GM19452 (cell line): ENCODE data around the gene AFF2.
"Not testable (repeated sequence)": the region's sequence is repeated elsewhere in the genome, so short reads cannot be mapped to it uniquely, and the experiment has no call there.

Experiments used
- ATAC-seq: cut with Tn5 transposase; IDR thresholded peaks from one replicate; pipeline ENCODE4 v1.9.1; 2021; ENCODE audit not compliant: unreplicated experiment

AFF2 gene

DNA sequence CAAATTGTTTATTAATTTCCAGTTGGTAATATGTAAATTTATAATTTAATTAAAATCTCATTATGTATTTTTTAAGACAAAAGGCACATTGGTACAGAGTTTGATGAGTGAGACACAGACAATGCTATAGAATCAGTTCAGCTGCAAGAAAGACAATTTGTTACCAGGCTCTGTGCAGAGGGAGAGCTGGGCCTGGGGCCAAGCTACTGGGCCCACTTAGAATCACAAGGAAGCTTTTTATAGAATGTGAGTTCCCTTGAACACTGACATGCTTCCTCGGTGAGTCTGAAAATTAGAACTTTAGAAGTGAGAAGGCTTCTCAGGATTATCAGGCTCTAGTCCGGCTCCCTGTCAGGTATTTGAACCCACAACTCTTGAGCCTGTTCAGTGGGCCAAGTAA is 129.0 kb downstream of the AFF2 start:
- no peak for ATAC-seq

- no peak for ATAC-seq
Measured at GRCh38 chrX:148632444-148632843, 132.0 kb downstream of the AFF2 start.

- no peak for ATAC-seq
Measured at GRCh38 chrX:148633218-148633908, 132.9 kb downstream of the AFF2 start.

- ATAC-seq: no peak
Measured at GRCh38 chrX:148634591-148634990, 134.2 kb downstream of the AFF2 start.

GRCh38 chrX:148643460-148643859 is 143.0 kb downstream of the AFF2 start:
- ATAC-seq: no peak

GRCh38 chrX:148647651-148648050 is 147.2 kb downstream of the AFF2 start:
- no peak for ATAC-seq

GRCh38 chrX:148649145-148649795 is 148.9 kb downstream of the AFF2 start:
- ATAC-seq: no peak

GRCh38 chrX:148658115-148658730 is 157.8 kb downstream of the AFF2 start:
- no peak for ATAC-seq

GRCh38 chrX:148659481-148659880 is 159.1 kb downstream of the AFF2 start:
- ATAC-seq: no peak

DNA sequence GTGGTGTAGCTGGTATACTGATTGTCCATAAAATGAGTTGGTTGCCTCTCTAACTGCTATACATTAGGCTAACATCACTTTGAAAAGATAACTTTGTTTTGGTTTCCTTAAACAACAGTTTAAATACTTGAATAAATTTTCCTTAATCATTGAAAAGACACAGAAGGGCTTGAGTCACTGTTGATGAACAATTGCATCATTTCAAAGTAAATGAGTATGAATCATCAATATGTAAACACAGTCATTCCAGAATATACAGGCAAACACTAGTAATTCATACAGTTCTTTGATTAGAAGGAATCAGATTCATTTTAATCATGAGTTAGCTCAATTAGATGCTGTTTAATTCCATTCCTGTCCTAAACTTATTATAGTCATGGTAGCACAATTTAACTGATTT is 160.6 kb downstream of the AFF2 start:
- ATAC-seq: no peak

DNA sequence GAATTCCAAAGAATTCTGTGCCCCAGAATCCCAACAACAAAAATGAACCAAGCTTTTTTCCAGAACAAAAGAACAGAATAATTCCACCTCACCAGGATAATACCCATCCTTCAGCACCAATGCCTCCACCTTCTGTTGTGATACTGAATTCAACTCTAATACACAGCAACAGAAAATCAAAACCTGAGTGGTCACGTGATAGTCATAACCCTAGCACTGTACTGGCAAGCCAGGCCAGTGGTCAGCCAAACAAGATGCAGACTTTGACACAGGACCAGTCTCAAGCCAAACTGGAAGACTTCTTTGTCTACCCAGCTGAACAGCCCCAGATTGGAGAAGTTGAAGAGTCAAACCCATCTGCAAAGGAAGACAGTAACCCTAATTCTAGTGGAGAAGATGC is 161.6 kb downstream of the AFF2 start:
- no peak for ATAC-seq

GRCh38 chrX:148664171-148664570 is 163.8 kb downstream of the AFF2 start:
- no peak for ATAC-seq

DNA sequence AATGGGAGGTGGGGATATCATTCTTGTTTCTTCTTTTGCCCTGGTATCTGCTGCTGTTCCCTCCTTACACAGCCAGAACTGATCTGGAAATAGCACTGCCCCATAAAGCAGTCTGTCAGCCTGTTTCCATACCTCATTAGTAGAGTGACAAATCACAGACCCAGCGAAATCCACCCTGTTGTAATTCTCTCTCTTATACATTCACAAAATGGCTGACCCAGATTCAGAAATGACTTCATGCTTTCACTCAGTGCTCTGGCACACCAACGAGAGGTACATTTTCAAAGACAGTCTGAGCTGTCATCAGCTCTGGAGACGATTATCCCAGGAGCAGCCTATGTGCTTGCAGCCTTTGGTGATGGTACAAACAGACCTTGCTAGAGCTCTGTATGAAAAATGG is 164.6 kb downstream of the AFF2 start:
- ATAC-seq: no peak

DNA sequence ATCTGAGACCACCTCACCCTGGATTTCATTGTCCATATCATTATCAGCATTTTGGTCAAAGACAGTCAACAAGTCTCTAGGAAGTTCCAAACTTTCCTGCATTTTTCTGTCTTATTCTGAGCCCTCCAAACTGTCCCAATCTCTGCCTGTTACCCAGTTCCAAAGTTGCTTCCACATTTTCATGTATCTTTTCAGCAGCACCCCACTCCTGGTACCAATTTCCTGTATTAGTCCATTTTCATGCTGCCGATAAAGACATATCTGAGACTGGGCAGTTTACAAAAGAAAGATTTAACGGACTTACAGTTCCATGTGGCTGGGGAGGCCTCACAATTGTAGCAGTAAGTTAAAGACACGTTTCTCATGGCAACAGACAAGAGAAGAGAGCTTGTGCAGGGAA is 168.8 kb downstream of the AFF2 start:
- not testable (repeated sequence) for ATAC-seq

GRCh38 chrX:148670277-148670676 is 169.9 kb downstream of the AFF2 start:
- no peak for ATAC-seq

GRCh38 chrX:148672517-148672916 is 172.1 kb downstream of the AFF2 start:
- ATAC-seq: no peak

DNA sequence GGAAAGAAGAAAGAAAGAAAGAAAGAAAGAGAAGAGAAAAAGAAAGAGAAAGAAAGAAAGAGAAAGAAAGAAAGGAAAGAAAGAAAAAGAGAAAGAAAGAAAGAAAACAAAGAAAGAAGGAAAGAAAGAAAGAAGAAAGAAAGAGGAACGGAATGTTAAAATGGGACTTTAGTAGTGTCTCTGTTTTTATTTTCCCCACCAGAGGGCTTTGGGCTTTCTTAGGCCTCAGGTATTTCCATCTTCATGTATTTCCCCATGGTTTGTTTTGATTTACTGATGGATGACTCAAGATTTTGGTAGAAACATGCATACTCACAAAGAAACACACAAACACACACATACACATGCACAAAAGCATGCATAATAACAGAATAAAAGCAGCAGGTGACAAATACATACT is 181.2 kb downstream of the AFF2 start:
- ATAC-seq: no peak

DNA sequence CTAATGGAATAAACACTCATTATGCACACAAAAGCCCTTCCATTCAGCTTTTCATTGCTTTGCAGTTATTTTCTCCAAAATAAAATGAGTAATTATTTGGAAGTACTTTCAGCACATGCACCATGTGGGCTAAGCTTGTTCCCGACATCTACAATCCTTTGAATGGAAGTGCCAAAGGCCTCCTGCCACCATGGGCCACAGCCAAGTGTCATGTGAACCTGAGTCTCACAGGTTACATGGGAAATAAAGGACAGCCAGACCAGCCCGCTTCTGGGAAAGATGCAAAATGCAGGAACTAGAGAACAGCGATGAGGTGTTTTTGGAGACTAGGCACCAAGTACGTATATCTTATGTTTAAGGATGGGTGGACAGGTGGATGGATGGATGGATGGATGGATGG is 181.8 kb downstream of the AFF2 start:
- no peak for ATAC-seq

DNA sequence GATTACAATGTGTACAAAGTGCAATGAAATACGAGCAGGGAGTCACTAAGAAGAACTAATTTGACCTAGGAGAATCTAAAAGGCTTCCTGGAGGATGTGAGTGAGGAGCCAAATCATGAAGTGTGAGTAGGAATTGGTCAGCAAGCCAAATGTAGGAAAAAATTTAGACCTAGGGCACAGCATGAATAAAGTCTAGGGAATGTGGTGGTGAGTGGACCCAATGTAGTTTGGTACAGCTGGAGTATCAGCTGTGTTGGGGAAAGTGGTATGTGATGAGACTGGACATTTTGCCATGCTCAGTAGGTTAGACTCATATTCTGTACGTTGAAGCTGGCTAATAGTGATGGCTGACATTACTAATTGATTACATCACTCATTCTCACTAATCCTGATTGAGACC is 191.0 kb downstream of the AFF2 start:
- no peak for ATAC-seq

DNA sequence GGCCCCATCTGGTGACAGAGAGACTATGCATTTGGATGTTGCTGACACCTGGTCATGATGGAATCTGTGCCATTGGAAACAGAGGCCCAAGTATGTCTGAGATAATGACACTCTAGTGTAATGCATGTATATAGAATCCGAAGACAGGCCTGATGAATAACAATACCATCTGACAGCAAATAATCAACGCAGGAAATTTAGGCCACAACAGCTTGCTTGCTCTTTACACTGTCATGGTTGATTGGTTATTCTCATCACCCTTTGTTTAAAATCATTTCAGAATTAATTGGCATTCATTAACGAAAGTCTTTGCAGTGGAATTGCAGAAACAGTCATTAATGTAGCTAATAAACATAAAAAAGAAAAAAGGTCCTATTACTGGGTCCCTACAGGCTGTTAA is 194.8 kb downstream of the AFF2 start:
- ATAC-seq: no peak

DNA sequence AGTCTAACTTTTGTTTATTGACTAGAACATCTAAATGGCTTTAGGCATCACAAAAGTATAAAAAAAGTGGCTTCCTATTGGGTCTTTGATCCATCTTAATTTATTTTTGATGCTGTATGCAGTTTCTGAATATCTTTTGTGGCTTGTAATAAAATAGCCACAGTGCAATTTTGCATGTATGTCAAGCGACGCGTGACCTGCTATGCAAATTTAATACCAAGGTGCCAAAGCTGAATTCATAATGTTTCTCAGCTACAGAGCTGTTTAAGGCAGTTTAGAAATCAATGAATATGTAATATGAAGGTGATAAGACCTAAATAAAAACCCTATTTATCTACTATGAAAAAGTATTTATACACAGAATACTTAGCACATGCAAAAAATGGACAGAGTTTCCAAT is 197.8 kb downstream of the AFF2 start:
- no peak for ATAC-seq

GRCh38 chrX:148700021-148700420 is 199.6 kb downstream of the AFF2 start:
- ATAC-seq: no peak
